Choroid plexus epithelial cell (primary cell): ENCODE measurements around the gene CACNB4.
A peak's percentile ranks its signal among the peaks of the same experiment; 100 is the strongest.

Experiments used
- DNase-seq: peaks from one replicate; pipeline ENCODE4 v3.0.0-alpha.2; 2010; ENCODE audit warnings: low read depth
- H3K4me3 ChIP-seq: 2 replicates; pipeline ENCODE4 v1.5.1; 2011; ENCODE audit warnings: low read depth, mild to moderate bottlenecking, control low read depth, low read length, moderate library complexity
- CTCF ChIP-seq: conservative IDR thresholded peaks from 2 replicates; pipeline ENCODE4 v1.5.1; 2011; ENCODE audit warnings: low read depth, mild to moderate bottlenecking, control low read depth, inconsistent platforms, low read length, moderate library complexity

Gene CACNB4

GRCh38 chr2:151855111-151855510, 243.7 kb downstream of the CACNB4 start:
- TF ChIP-seq CTCF: no peak
- DNase-seq: no peak

GRCh38 chr2:151853070-151853758, 245.6 kb downstream of the CACNB4 start:
- no peak overlapping the region for H3K4me3 ChIP-seq
- no peak for DNase-seq
- no peak for TF ChIP-seq CTCF

More at GRCh38 chr2:151855111-151855510, 243.7 kb downstream of the CACNB4 start:
- H3K4me3 ChIP-seq: no peak overlapping the region

GRCh38 chr2:151852260-151853069, 246.4 kb downstream of the CACNB4 start:
- no peak for TF ChIP-seq CTCF
- H3K4me3 ChIP-seq: no peak overlapping the region
- DNase-seq: no peak

GRCh38 chr2:151851761-151852160, 247.1 kb downstream of the CACNB4 start:
- no peak overlapping the region for H3K4me3 ChIP-seq
- no peak for TF ChIP-seq CTCF
- peak; percentile 26 for DNase-seq

GRCh38 chr2:151849413-151850010, 249.3 kb downstream of the CACNB4 start:
- H3K4me3 ChIP-seq: no peak overlapping the region

GRCh38 chr2:151845884-151846283, 253.0 kb downstream of the CACNB4 start:
- no peak for TF ChIP-seq CTCF
- no peak for DNase-seq
- no peak overlapping the region for H3K4me3 ChIP-seq

More at GRCh38 chr2:151849413-151850010, 249.3 kb downstream of the CACNB4 start:
- no peak for DNase-seq
- TF ChIP-seq CTCF: no peak
